GM19035 (cell line): ENCODE results near the gene NRG2.
A peak's percentile ranks its signal among the peaks of the same experiment; 100 is the strongest.

Source experiments
- ATAC-seq: cut with Tn5 transposase; IDR thresholded peaks from one replicate; pipeline ENCODE4 v1.9.1; 2021; ENCODE audit not compliant: unreplicated experiment

The NRG2 gene

DNA sequence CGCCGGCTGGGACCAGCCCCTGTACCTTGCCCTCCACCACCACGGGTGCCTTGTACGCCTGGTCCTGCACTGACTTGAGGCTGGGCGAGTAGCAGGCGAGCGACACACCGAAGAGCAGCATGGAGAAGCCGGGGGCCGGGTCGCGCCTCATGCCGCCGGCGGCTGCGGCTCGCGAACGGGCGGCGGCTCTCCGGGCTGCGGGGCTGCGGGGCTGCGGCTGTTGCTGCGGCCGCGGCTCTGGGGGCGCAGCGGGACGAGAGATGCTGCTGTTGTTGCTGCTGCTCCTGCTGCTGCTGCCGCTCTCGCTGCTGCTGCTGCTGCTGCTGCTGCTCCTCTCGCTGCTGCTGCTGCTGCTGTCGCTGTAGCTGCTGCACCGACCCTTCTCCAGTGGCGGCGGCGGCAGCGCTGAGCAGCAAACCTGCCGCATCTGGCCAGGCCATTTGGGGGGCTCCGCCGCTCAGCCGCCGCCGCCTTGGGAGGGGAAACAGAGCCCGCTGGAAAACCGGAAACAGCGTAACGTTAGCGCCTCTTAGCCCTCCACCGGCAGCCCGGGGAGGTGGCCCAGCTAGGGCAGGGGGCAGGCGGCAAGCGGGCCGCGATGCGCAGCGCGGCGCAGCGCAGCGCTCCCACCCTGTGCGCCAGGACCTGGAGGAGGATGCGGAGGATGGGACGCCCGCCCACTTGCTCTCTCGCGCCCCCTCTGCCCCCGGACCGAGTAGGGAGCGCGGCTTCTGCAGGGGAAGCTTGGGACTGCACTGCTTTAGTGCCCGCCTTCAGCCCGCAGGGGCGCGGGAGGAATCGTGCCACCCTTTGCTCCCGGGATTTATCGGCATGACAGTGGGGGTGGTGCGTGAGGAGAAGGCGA is at the start of gene NRG2:
NRG2 (minus strand) TSS at position 657 of the 865 bp plus-strand sequence.
- peak; percentile 51 for ATAC-seq

DNA sequence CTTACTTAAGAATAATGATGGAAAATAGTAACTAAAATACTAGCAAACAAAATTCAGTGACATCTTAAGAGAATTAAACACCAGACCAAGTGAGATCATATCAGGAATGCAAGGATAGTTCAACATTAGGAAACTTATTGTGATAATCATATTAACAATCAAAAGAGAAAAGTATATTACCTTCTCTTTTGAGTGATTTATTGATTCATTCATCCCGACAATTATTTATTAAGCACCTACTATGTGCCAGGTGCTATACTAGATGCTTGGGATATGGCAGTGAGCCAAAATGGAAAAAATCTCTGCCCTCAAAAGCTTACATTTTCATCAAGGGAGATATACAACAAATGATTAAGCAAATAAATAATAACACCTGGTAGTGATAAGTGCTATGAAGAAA is 47.2 kb upstream of the NRG2 start:
- ATAC-seq = no peak

DNA sequence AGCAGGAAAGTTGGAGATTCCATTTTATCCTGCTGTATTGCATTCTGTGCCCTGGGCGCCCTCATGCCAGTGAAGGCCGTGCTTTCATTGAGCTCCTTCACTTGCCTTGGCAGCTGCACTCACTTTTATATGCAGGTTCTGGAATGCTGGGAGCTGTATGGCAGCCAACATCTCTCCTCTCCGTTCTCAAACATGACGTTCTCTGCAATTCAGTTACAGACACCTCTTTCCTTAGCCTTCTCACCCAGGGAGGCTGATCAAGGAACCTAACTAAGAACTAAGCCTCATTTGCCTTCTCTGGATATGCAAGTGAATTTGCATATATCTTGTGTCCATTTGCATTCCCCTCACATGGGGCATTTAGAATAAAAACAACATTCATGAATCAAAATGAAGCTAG is 41.4 kb upstream of the NRG2 start:
- no peak for ATAC-seq

DNA sequence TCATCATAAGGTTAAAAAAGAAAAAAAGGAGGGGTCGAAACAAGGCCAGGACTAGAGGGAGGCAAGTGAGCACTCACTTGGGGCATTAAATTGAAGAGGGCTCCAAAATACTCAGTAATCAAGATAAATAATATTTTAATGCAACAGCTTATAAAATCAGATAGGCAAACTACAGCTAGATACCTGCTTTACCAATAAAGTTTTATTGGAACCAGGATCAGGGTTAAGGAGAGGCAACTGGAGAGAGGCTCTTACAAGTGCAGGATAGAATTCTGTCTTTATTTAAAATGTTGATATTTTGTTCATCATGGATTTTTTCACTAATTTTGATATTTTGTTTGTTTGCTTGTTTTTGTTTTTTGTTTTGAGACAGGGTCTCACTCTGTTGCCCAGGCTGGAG is 40.6 kb upstream of the NRG2 start:
- ATAC-seq = no peak

DNA sequence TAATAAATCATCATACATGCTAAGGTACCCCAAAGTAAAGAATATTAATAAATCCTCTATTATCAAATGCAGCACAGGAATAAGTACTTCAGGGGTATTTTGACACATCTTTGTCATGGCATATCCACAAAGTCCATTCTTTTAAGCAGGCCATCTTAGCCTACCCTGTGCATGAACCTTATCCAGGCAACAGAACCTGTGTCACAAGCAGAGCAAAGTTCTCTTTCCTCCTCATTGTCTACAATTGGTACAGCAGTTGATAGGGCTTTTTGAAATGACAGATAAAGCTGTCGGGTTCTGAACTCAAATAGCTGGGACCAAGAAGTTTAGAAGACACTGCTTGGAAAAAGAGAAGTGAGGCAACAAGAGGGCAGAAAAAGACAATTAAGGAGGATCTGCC is 40.0 kb upstream of the NRG2 start:
- no peak for ATAC-seq

DNA sequence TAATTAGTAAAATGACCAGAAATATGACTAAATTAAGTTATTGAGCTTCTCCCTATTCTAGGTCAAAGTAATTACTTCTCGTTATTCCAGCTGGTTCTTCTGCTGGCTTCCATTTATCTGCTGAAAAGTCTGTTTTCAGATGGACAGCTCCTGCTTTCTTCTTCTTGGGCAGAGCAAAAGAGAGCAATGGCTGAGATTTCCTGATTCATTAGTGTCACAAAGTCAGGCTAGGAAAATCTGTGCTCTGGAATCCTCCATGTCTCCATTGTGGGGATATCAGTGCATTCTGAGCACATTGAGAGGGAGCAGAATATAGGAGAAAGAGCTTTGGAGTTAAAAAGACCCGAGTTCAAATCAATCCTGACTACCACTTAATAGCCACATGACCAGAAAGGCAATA is 33.7 kb upstream of the NRG2 start:
- ATAC-seq = no peak

DNA sequence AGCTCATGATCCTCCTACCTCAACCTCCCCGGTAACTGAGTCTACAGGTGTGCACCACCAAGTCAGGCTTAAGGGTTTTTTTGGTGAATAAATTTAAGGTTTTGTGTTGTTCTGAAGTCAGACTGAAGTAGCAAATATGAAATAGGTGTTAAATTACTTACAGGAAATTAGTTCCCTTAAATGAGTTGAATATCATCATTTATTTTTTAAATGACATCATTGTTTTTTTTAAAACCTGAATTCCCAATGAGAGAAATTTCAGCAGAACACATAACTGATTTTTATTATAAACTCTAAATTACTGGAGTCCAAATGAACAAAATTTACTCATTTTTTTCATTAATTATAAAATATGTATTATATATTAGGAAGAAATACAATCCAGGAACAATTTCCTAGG is 33.0 kb upstream of the NRG2 start:
- no peak for ATAC-seq

DNA sequence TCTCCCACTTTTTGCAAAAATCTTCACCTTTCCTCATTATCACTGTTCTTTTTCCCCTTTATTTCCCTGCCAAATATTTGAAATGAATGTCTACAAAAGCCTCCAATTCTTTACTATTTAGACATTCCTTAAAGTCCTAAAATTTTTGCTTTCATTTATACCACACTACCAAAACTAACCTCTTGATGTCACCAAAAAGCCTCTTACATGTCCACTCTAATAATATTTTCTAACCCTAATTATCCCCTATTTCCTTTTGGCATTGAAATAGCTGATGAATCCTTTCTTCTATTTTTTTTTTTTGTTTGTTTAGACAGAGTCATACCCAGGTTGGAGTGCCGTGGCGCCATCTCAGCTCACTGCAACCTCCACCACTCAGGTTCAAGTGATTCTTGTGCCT is 32.3 kb upstream of the NRG2 start:
- no peak for ATAC-seq

DNA sequence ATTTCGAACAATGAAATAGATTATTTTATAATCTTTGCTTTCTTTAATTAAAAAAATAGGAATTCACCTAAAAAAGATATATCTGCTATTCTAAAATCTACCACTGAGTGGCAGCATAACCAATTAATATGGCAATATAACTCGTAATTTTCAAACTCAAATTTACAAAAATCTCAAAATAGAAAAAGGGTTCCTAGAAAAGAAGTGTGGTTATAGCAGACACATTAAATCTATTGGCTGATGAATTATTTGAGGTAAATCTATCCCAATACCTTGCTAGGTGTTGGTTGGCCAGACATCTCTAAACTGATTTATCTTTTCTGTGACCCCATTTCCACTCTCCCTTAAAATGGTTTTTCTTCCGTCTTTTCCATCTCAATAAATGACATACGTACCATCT is 30.2 kb upstream of the NRG2 start:
- no peak for ATAC-seq

DNA sequence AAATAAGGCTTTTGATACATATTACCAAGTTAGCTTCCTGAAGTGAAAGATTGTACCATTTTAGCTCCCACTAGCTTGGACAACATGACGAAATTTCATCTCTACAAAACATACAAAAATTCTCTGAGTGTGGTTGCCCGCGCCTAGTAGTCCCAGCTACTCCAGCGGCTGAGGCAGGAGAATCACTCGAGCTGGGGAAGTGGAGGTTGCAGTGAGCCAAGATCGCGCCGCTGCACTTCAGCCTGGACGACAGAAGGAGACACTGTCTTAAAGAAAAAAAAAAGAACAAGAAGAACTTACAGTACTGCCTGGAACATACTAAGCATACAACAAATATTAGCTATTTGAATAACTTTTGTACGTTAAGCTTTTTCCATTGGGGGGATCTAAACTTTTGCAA is 29.7 kb upstream of the NRG2 start:
- no peak for ATAC-seq

DNA sequence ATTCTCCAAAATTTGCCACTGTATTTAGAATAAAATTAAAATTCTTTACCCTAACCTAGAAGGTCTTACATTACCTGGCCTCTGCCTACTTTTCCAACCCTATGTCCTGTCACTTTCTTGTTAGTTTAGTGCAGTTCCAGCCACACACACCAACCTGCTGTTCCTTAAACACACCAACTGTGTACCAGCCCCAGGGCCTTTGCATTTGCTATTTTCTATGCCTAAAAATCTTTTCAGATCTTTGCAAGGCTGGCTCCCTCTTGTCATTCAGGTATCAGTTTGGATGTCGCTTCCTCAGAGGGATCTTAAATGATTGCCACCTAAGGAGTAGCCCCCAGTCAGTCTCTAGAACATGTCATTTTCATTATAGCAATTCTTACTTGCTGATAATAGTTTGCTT is 17.7 kb upstream of the NRG2 start:
- ATAC-seq = no peak

DNA sequence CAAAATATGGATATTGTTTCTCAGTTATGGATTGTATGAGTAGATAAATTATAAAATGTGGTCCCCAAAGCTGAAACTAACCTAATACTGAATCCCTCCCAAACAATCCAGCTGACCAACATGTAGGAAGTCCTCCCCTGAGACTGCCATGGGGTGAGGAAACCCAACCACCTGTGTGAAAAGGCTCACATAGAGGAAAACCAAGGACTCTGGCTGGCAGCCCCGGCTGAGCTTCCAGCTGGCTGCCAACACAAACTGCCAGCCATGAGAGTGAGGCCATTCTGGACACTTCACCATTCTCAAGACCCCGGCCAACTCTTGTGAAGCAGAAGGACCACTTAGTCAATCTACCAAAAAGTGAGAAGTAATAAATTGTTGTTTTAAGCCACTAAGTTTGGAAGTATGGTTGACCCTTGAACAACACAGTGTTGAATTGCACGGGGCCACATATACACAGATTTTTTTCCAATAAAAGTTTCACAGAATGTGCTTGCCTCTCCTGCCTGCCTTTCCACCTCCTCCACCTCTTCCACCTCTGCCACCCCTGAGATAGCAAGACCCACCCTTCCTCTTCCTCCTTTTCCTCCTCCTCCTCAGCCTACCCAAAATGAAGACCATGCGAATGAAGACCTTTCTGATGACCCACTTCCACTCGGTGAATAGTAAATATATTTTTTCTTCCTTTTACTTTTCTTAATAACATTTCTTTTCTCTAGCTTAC is 15.3 kb upstream of the NRG2 start:
- no peak for ATAC-seq

DNA sequence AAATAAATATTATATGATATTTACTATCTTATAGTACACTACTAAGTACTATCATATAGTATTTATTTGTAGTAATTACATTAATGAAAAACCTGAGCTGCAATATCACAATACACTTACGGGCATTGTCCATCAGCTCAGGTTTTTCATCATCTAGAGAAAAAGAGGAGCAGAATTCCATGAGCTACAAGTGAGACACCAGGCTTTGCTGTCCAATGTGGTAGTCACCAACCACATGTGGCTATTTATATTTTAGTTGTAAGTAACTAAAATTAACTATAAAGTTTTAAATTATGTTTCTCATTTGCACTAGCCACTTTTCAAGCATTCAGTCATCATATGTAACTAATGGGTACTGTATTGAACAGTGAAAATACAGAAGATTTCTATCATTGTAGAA is 13.8 kb upstream of the NRG2 start:
- ATAC-seq = no peak

DNA sequence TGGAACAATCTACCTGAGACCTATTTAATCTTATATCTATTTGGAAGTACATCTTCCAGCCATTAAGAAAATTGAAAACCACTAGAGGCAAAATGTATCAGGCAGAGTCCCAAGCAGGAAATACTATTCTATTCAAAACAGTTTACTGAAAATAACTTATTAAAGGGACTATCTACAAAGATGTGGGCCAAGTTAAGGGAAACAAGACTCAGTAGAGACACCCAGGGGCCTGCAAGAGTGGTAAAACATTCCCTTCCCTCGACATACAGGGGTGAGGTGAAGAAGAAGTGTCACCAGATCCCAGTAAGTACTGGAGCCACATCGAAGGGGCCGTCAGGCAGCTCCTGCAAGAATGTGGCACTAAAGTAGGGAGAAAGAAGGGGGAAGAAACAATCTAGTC is 12.1 kb upstream of the NRG2 start:
- ATAC-seq = no peak

DNA sequence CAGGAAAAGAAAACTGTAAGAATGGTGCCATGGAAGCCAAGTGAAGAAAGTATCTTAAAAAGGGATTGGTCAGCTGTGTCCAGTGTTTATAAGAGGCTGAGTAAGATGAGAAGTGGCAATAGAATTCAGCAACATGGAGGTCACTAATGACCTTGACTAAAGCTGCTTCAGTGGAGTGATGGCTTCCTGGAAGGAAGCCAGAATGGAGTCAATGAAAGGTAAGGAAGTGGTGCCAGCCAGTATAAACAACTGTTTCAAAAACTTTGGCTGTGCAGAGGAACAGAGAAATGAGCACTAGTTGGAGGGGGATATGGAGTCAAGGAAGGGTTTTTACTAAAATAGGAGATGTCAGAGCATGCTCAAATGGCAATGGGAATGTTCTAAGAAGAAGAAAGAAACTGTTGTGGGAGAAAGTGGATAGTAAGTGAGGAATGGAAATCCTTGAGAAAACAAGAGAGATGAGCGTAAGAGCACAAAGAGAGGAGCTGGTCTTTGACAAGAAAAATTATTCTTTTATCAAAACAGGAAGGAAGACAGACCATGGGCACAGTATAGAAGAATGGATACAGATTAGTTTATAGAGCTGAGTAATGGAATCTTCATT is 11.1 kb upstream of the NRG2 start:
- ATAC-seq = no peak

DNA sequence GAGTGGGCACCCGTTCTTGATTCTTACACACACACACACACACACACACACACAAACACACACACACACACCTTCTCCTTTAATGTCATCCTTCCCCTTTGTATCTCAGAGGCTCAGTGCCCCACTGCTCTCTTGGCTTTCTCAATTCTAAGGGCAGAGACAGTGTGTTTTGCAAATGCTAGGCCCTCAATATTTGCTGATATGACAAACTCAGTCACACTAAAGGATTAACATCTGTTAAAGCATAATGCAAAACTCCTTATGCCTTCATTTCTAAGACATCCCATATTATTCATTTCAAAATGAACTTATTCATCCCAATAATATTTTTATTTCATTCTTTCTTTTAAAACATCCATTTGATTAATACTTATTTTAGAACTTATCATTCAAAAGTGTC is 8.9 kb upstream of the NRG2 start:
- no peak for ATAC-seq

DNA sequence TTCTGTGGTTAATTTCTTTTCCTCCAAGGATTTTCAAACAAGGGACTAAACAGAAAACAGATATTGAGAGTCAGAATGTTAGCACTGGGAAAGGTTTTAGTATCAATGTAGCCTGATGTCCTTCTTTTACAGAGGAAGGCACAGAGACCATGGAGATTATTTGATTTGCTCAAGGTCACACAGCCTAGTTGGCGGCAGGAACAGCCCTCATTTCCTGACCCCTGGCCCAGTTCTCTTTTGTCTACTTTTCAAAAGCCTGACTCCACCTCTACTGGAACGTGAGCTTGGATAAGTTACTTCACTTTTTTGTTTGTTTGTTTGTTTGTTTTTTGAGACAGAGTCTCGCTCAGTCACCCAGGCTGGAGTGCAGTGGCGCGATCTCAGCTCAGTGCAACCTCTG is 6.6 kb upstream of the NRG2 start:
- no peak for ATAC-seq

DNA sequence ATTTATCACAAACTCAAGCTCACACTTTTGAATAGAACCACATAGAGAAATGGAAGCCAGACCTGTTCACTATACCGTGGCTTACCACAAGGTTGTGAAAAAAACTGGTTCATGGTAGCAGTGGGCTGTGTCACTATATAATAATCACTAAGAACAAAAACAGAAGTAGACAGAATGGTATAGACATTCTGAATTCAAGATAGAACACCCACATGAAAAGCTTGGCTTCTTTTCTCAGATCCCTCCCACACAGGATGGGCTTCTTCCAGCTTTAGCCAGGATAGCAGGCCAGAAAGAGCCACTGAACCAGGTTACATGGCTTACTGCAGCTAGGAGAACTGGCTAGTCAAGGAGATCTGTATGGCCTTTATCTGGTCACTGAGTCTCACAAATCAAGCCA is 6.1 kb upstream of the NRG2 start:
- no peak for ATAC-seq

DNA sequence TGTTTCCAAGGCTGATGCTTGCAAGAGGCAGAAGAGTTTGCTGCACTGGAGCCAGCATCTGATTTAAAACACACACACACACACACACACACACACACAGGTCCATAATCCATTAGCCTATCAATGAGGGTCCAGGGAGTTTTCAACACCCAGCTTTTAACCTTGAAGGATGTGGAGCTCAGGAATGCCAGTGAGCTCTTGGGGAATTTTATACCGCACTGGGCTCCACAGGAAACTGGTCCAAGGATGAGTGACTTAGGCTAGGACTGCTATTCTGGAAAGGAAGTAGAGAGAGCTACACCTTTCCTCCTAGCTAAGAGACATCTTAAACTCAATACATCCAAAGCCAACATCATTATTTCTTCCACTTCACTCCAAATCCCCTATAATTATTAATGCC is 942 bp upstream of the NRG2 start:
- no peak for ATAC-seq

DNA sequence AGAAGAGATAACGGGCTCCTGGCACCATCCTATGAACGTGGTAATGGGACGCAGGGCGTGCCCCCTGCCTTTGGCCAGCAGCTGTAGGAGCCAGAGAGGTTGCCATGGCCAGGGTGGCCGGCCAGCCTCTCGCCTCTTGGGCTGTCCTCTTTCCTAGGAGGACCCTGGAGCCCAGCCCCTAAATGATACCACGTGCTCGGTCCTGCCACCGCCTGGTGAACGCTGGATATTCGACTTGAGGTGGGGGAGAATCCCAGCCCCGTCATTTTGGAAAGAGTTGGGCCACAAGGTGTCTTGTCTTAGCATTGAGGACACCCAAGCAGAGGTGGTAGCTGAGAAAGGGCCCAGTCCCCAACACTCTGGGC is 391 bp upstream of the NRG2 start:
- peak; percentile 9 for ATAC-seq

DNA sequence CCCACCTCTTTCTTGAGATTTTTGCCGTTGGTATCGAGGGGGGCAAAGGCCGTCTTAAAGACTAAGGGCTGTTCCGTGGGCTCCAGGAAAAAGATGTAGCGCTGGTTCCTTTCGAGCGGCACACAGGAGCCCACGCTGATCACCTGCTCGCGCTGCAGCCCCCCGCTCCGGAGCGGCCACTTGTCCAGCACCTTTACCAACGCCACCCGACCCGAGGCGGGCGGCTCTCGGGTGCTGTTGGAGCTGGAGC is 781 bp downstream of the NRG2 start:
- no peak for ATAC-seq
